D721Med (cell line): Measurements from ENCODE around the gene LMBR1.
"Not testable (repeated sequence)": the region's sequence is repeated elsewhere in the genome, so short reads cannot be mapped to it uniquely, and the experiment has no call there.

Experiments
- DNase-seq: peaks from one replicate; pipeline ENCODE4 v3.0.0; 2011; ENCODE audit warnings: low spot score; ENCODE audit not compliant: insufficient read length
- FAIRE-seq: peaks from 2 replicates; lab custom pipeline; 2011; peaks lifted over from hg19 to GRCh38; lab: Jason Lieb, UNC
- TF ChIP-seq, protein P1 (sequence below): IDR thresholded peaks from 2 replicates; pipeline ENCODE4 v1.5.1; 2012; ENCODE audit warnings: mild to moderate bottlenecking, control low read depth; ENCODE audit not compliant: insufficient read depth; ENCODE audit errors: missing control alignments

The LMBR1 gene

DNA sequence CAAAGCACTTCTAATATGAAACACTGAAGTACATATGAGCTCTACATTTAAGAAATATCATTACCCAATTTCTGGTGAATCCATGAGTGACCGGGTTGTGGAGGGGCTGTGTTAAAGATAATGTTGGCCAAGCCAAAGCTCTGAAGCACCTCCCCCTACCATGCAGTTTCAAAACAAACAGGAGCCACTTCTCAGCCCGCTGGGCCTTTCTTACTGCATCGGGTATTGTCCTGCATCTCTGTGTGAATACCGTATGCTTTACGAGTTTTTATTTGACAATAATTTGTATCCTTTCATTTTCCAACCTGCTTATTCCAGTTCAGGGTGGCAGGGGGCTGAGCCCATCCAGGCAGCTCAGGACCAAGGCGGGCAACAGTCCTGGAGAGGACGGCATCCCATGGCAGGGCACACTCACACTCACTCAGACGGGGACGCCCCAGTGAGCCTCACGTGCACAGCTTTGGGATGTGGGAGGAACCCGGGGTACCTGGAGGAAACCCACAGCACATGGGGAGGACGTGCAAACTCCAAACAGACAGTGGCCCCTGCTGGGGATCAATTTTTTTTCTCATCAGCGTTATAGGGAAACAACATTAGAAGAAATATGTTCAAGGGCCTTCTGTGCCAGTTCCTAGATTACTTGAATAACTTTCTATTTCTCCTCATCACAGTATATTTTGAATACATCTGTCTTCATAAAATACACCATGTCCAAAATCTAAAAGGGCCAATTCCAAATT is 250.5 kb downstream of the LMBR1 start:
- no peak for DNase-seq
- no peak for FAIRE-seq
- TF ChIP-seq, protein P1, sequence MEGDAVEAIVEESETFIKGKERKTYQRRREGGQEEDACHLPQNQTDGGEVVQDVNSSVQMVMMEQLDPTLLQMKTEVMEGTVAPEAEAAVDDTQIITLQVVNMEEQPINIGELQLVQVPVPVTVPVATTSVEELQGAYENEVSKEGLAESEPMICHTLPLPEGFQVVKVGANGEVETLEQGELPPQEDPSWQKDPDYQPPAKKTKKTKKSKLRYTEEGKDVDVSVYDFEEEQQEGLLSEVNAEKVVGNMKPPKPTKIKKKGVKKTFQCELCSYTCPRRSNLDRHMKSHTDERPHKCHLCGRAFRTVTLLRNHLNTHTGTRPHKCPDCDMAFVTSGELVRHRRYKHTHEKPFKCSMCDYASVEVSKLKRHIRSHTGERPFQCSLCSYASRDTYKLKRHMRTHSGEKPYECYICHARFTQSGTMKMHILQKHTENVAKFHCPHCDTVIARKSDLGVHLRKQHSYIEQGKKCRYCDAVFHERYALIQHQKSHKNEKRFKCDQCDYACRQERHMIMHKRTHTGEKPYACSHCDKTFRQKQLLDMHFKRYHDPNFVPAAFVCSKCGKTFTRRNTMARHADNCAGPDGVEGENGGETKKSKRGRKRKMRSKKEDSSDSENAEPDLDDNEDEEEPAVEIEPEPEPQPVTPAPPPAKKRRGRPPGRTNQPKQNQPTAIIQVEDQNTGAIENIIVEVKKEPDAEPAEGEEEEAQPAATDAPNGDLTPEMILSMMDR, result no peak

DNA sequence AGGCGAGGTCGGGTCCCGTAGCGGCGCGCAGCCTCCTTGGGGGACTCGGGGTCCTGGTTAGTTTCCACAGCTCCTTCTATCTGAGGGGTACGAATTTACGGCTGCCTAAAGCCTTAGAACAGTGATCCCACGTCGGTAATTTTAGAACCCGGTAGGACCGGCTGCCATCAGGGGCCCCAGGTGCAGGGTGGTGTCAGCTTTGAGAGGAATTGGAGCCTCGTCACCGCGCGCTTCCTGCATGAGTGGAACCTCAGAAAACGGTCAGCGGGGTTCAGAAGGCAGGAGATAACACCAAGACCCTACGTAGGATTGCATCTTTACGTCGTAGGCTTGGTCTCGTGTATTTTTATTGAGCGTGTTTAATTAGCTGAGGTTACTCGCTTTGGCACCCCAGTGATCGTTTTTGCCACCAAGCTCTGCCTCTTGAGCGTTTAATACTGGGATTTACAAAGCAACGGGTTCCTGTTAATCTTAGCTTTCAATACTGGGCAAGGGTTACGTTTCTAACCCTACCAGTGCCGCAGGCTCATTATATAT is 252.0 kb downstream of the LMBR1 start:
- no peak for DNase-seq
- TF ChIP-seq, protein P1, result no peak
- no peak for FAIRE-seq

DNA sequence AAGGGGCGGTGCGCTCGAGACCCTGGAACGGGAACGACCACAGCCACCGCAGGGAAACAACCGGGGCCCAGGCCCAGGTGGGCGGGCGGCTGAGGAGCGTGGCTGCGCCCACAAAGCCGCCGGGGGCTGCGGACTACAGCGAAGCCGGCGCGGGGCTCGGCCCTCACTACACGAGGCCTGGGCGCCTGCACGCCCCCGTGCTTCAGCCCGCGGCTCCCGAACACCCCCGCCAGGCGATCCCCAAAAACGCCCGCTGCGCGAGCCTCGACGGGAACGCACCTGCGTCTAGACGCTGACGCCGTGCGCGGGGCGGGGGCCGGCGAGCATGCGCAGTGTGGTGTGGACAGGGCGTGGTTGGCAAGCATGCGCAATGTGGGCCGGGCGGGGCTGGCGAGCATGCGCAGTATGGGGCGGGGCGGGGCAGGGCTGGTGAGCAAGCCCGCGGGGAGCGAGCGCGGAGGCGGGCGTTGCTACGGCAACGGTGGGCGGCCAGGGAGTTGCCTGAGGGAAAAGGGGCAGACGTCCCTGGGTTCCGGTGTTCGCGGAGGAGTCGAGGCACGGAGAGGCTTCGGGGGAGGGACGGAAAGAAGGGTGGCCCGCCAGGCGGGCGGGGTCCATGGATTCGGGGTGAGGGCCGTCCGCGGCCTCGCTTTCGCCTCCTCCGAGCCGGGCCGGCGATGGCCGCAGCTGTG is 252.6 kb downstream of the LMBR1 start, which contains the start of gene RNF32:
TSS of gene RNF32 (plus strand) at position 518 of the 692 bp plus-strand sequence. CDS start 3,104 bp downstream, outside the sequence.
- TF ChIP-seq, protein P1, result no peak
- no peak for FAIRE-seq
- peak; percentile 89 for DNase-seq

DNA sequence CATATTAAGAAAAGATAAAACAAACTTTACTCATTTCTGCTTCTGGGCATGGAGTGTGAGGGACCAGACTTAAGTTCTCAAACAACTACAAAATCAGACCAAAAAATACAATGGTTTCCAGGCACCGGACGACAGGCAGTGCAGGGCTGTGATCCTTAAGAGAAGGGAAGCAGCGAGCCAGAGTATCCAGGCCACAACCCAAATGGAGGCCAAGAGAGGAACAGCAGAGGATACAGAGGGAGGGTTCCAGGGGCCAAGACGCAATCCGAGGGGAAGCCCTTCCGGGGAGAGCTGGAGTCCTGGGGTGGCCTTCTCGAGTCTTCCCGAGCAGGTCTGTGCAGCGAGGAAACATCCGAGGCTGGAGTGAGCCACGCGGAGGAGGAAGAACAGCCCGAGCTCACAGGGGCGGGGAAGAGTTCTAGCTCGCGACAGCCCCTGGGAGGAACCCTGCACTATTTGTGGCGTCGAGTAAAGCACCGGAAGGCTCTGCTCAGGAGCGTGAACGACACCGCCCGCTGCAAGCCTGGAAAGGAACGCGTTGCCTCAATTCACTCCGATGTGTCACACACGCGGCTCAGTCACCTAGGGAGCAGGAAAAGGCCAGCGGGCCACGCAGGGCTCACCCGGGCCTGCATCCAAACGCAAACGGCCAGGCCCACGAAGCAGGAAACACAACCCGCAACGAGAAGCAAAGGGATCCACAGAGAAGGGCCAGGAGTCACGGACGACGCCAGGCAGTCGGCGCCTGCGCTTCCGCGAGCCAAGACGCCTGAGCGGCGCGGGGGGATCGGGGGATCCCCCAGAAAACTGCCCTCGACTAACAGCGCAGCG is 253.3 kb downstream of the LMBR1 start:
- DNase-seq (no peak), FAIRE-seq (no peak)
- TF ChIP-seq, protein P1, result no peak

DNA sequence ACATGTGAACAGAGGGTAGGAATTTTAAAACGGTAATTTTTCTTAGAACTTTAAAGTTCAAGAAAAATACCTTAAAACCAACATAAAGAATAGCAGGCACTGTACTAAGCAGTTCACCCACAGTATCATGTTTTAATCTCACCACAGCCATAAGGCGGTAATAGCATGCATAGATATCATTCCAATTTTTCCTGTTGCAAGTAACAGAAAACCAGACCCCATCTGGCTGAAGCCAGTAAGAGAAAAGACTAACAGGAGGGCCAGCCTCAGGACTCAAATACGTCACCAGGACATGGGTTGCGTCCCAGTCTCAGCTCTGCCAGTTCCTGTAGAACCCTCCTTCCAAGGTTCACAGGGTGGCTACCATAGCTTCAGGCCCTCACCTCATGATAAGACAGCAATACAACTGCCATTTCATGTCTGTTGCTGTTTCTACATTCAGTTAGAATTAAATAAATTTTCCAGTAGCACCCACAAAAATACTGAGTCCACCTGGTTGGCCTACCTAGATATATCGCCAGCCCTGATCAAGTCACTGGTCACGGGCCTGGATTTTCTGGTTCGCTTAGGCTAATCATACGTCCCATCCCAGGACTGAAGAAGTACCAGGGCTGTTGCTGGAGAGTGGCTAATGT is 254.4 kb downstream of the LMBR1 start:
- no peak for DNase-seq
- TF ChIP-seq, protein P1, result no peak
- no peak for FAIRE-seq

DNA sequence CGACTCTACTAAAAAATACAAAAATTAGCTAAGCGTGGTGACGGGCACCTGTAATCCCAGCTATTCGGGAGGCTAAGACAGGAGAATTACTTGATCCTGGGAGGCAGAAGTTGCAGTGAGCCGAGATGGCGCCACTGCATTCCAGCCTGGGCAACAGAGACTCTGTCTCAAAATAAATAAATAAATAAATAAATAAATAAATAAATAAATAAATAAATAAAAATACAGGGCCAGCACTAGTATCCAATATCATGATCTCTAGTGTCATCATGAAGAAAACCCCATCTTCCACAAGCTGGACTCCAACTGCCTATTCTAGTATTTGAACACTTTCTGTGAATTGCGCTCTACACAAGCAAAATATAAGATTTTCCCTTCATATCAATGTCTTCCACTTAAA is 255.9 kb downstream of the LMBR1 start:
- DNase-seq, FAIRE-seq: not testable (repeated sequence)
